ENCODE measurements around the gene FTCD.
"Not testable (repeated sequence)": the region's sequence is repeated elsewhere in the genome, so short reads cannot be mapped to it uniquely, and the experiment has no call there.

FTCD gene

GRCh38 chr21:46187814-46188213 lies 32.4 kb upstream of the FTCD start:
- no peak for DNase-seq

- no peak for DNase-seq
Observed at GRCh38 chr21:46187261-46187660, 31.9 kb upstream of the FTCD start.

DNA sequence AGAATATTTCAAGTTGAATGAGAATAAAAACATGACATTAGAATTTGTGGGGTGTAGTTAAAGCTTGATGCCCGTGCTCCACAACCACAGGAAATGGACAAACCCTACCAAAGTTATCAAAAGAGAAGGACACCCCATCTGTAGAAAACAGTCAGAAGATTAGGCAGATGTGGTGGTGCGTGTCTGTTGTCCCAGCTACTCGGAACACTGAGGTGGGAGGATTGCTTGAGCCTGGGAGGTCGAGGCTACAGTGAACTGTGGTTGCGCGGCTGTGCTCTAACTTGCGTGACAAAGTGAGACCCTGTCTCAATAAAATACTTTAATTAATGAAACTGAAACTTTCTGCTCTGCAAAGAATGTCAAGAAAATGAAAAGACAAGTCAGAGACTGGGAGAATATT lies 30.3 kb upstream of the FTCD start:
- no peak for DNase-seq

DNA sequence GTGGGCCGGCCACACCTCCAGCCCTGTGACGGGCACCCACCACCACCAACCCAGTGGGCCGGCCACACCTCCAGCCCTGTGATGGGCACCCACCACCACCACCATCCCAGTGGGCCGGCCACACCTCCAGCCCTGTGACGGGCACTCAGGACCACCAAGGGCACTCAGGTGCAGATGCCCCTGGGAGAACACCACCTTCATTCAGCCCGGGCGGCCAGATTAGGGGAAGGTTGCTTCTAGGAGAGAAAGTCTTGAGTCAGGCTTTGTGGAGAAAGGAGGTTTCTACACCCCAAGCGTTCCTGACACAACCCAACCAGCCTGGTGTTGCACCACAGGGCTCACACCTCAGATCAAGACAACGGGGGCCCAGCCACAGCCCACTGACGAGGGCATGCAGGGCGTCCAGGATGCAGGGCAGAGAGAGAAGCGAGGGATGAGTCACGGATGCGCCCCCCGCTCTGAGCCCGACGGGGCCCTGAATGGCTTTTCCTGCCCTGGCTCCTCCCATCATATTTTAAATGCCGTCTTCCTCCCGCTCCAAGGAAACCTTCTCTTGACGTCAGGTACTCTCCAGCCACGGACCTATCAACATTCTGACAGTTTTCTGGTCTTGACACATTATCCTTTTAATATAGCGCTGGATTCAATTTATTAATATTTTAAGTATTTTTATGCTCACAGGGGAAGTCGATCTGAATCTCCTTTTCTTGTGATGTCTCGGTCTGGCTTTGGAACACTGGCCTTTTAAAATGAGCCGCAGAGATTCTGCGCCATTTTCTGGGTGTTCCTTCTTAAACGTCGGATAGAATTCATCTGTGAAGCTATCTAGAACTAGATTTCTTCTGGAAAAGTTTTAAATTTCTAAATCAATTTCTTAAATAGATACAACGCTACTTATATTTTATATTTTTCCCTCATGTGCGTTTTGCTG lies 29.5 kb upstream of the FTCD start:
- peak; percentile 91 for DNase-seq

- peak; percentile 92 for DNase-seq
Observed at GRCh38 chr21:46183910-46184624, 28.7 kb upstream of the FTCD start, which contains the start of gene SPATC1L. Gene SPATC1L (minus strand): TSS chr21:46184459. CDS start chr21:46182816, 1,643 bp downstream.

DNA sequence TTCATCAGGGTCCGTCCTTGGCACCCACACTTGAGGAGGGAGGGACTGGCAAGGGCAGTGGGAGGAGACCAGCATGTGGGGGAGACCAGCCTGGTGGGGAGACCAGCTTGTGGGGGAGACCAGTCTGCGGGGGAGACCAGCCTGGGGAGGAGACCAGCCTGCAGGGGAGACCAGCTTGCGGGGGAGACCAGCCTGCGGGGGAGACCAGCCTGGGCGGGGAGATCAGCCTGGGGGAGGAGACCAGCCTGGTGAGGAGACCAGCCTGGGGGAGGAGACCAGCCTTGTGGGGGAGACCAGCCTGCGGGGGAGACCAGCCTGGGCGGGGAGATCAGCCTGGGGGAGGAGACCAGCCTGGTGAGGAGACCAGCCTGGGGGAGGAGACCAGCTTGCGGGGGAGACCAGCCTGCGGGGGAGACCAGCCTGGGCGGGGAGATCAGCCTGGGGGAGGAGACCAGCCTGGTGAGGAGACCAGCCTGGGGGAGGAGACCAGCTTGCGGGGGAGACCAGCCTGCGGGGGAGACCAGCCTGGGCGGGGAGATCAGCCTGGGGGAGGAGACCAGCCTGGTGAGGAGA lies 28.0 kb upstream of the FTCD start:
- not testable (repeated sequence) for DNase-seq

GRCh38 chr21:46182548-46183336 lies 27.4 kb upstream of the FTCD start:
- no peak for DNase-seq

DNA sequence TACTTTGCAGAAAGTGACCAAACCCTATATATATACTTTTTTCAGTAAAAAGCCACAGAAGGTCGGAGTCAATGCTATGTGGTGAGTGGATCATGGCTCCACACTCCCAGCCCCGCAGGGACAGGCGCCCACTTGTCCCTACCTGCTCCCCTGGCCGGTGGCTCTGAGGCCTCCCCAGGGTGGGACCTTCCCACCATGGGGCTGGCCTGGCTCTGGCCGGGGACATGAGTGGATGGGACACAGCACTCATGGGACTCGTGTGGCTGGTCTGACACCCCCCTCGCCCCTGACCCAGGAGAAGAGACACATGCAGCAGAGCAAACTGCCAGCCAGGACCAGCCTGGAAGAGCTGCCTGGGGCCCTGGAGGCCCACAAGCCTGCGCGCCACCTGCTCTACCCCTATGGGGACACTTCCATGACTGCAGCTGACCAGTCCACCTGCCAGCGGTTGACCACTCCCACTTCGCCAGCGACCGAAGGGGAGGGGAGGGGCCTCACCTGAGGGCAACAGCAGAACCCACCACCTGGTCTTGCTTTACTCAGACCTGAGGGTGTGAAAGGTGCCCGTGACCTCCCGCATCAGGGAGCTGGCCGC lies 26.7 kb upstream of the FTCD start:
- no peak for DNase-seq

DNA sequence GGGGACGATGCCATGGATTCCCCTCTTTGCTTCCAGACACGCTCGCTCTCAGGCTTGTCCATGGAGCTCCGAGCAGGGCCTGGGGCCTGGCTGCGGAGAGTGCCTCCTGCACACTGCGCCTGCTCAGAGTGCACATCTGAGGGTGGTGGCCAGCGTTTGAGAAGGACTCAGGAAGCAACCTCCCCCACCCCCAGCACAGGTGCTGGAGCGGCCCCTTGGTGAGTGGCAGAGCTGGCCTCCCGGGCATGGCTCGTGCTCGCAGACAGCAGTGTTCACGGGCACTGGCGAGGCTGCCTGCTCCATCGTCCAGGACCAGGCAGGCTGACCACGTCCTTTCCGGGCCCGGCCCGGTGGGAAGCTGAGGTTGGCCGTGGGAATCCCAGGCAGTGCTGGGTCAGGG lies 26.1 kb upstream of the FTCD start:
- DNase-seq, result no peak

GRCh38 chr21:46180778-46181391 lies 25.5 kb upstream of the FTCD start:
- no peak for DNase-seq

GRCh38 chr21:46180079-46180722 lies 24.8 kb upstream of the FTCD start:
- no peak for DNase-seq

- no peak for DNase-seq
Observed at GRCh38 chr21:46179708-46180078, 24.3 kb upstream of the FTCD start.

- DNase-seq, result no peak
Observed at GRCh38 chr21:46178961-46179360, 23.6 kb upstream of the FTCD start.

- not testable (repeated sequence) for DNase-seq
Observed at GRCh38 chr21:46176443-46177129, 21.2 kb upstream of the FTCD start.

DNA sequence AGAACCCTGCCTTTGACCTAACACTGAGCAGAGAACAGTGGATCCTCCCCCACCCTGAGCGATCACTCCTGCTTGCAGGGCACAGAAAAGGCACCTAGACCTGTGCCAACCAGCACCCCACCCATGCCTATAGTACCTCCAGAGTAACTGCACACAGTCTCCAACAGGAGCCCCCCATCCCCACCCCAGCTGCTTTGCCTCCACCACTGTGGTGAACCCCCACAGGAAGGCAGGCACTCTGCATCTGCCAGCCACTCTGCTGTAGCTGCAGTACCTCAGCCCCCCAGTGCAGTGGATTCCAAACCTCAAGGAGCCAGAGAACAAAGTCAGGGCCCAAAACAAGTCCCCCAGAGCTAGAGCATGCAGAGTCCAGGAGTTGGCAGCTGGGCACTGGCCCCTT lies 18.2 kb upstream of the FTCD start:
- DNase-seq, result no peak

GRCh38 chr21:46172863-46173528 lies 17.6 kb upstream of the FTCD start:
- no peak for DNase-seq

- no peak for DNase-seq
Observed at GRCh38 chr21:46171996-46172862, 16.9 kb upstream of the FTCD start.

DNA sequence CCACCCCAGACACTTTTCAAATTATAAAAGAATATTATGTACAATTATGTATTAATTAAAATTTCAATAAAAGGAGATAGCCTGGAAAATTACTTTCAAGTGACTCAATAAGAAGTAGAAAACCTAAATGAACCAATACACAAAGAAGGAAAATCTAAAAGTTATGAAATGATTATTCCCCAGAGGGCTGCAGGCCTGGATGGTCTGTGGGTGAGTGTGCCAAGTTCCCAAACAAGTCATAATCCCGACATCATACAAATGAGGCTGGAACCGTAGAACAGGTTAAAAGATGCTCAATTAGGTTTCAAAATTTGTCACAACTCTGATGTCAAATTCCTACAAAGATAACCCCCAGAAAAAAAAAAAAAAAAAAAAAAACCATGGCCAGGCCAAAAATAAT lies 16.2 kb upstream of the FTCD start:
- DNase-seq, result no peak
